ENCODE results near the gene CLDN14.

Gene CLDN14

GRCh38 chr21:36425286-36425685 lies 54.6 kb downstream of the CLDN14 start:
- TF ChIP-seq, protein P1, sequence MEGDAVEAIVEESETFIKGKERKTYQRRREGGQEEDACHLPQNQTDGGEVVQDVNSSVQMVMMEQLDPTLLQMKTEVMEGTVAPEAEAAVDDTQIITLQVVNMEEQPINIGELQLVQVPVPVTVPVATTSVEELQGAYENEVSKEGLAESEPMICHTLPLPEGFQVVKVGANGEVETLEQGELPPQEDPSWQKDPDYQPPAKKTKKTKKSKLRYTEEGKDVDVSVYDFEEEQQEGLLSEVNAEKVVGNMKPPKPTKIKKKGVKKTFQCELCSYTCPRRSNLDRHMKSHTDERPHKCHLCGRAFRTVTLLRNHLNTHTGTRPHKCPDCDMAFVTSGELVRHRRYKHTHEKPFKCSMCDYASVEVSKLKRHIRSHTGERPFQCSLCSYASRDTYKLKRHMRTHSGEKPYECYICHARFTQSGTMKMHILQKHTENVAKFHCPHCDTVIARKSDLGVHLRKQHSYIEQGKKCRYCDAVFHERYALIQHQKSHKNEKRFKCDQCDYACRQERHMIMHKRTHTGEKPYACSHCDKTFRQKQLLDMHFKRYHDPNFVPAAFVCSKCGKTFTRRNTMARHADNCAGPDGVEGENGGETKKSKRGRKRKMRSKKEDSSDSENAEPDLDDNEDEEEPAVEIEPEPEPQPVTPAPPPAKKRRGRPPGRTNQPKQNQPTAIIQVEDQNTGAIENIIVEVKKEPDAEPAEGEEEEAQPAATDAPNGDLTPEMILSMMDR (conservative IDR thresholded peaks at IDR 0.05): no peak
- H3K27ac ChIP-seq: no peak overlapping the region

DNA sequence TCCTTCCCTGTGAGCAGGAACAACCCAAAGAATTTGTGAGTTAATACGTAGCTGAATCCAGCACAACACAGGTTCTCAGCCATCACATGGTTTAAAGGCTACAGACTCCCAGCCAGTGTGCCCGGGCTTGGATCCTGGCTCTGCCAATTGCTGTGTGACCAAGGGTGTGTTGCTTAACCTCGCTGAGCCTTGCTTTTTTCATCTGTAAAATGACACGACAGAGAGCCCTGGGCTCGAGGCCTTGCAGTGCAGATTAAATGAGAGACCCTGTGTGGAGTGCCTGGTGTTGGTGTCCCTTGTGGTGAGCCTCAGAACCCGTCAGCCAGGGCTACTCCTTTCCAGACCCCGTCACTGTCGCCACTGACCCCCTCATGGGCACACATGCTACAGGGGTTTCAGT lies 55.3 kb downstream of the CLDN14 start:
- TF ChIP-seq, protein P1 (conservative IDR thresholded peaks at IDR 0.05): no peak
- H3K27ac ChIP-seq: no peak overlapping the region

- H3K27ac ChIP-seq: no peak overlapping the region
- TF ChIP-seq, protein P1 (conservative IDR thresholded peaks at IDR 0.05): no peak
Measured at GRCh38 chr21:36423771-36424433, 56.0 kb downstream of the CLDN14 start.

- H3K27ac ChIP-seq: peak overlapping the region; percentile 43
- TF ChIP-seq, protein P1 (conservative IDR thresholded peaks at IDR 0.05): peak; percentile 95
Measured at GRCh38 chr21:36422279-36423098, 57.4 kb downstream of the CLDN14 start.

DNA sequence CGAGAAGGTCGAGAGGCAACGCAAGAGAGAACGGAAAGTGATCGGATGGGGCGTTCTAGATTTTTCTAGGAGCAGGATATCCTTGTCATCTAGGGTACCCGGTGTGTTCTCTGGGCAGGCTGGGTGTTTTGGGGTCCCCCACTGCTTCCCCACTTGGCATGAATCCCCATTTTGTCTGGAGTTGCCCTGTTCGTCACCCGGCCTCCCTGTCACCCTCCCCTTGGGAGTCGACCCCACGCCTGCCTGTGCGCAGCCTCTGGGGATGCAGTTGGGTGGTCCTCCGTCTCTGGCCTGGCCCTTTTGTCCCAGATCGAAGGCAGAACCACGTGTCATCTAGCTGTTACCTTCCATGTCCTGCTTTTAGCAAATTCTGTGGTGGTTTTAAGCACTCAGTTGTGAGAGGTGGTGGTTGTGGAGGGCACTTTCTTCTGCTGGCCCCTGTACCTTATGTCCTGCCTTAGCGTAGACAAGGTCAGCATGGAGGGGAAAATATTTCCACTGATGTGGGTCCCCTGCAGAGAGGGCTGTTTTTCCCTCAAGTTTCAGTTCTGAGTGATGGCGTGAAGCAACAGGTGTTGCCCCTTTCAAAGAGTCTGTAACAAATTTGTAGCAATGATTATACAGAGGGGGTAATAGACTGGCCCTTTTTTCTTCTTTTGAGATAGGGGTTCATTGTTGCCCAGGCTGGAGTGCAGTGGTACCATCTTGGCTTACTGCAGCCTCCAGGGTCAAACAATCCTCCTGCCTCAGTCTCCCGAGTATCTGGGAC lies 59.2 kb downstream of the CLDN14 start:
- H3K27ac ChIP-seq: peak overlapping the region; percentile 23
- TF ChIP-seq, protein P1 (conservative IDR thresholded peaks at IDR 0.05): no peak

DNA sequence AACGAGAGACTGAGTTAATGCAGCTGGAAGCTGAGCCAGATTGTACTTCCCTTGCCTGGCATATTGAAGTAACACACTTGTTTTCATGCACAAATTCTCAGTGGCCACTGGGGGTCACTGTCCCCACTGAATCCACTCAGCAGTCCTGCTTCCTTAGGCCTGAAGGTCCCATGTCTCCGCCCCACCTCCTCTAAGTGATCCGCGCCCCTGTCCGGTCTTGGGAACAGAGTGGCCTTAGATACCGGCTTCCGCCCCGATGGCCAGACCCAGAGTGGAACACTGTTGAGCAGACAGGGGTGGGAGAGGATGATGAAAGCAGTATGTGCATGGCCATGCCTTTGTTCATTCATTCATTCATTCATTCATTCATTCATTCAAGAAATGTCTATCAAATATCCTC lies 59.9 kb downstream of the CLDN14 start:
- H3K27ac ChIP-seq: peak overlapping the region; percentile 23
- TF ChIP-seq, protein P1 (conservative IDR thresholded peaks at IDR 0.05): peak; percentile 99

DNA sequence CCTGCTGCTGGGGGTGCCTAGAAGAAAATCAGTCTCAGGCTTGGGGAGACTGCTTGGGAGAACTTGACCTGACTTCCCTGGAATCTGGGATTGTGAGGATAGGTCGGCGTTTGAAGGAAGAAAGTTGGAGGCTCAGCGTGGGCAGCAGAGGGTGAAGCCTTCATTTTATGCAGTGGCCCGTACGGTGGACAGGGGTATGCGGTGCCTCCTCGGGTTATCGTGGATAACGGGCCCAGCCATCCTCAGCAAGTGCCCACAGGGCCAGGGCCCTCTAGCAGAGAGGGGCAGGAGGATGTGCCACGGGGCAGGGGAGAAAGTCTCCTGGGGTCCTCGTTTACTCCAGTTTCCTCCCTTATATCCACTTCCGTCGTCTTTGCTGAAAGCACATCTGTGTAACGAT lies 60.7 kb downstream of the CLDN14 start:
- TF ChIP-seq, protein P1 (conservative IDR thresholded peaks at IDR 0.05): no peak
- peak overlapping the region; percentile 23 for H3K27ac ChIP-seq

Data from VCaP (cell line).